GM12875 (cell line): ENCODE results near the gene CALCR.

ENCODE experiments used
- H3K4me3 ChIP-seq: one replicate; pipeline ENCODE4 v1.5.1; 2011; ENCODE audit warnings: low read depth, low read length, control low read depth
- TF ChIP-seq, protein P1 (sequence below): IDR thresholded peaks from 2 replicates; pipeline ENCODE4 v1.5.1; 2011; ENCODE audit warnings: low read depth, mild to moderate bottlenecking, control low read depth, inconsistent platforms, low read length, moderate library complexity, borderline replicate concordance; ENCODE audit not compliant: insufficient read depth

The CALCR gene

DNA sequence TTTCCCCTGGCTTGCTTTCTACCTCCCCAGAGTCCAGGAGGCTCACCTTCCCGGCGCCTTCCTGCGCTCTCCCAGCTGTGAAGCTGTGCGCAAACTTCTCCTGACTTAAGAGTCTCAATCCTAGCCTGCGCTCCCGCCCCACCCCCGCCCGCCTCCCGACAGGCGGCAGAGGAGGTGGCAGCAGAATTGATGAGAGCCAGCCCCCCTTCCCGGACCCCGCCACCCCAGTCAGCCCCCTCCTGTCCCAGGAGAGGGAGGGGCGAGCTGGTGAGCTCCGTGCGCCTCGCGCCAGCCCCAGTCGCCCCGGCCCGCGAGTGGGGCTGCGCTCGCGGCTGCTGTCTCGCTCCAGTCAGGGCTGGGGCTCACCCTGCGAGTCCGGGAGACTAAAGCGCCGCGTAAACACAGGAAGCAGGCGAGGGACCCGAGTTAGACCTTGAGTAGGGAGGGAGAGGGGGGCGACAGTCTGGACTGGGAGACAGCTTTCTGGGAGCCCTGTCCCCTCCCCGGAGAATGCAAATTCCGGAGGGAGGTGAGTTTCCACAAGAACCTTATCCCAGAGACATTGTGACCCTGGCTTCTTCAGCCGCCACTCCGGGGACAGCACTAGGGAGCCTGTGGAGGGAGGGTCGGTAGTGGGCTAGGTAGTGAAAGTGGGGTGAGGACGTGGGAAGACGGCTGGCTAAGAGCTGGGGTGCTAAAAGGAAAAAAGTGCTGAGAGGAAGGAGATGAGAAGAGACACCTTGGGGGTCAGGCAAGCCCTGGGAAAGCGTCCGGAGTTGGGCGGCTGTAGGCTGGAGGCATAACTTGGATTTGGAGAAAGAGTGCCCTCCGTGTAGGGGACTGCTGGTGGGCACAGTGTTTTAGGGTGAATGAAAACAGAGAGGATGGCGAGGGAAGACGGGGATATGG lies at the start of gene CALCR:
CALCR (minus strand) TSS at position 79 of the 909 bp plus-strand sequence. CDS start 87,743 bp downstream, outside the sequence.
- H3K4me3 ChIP-seq, result no peak within 1 kb of the TSS
- TF ChIP-seq, protein P1, sequence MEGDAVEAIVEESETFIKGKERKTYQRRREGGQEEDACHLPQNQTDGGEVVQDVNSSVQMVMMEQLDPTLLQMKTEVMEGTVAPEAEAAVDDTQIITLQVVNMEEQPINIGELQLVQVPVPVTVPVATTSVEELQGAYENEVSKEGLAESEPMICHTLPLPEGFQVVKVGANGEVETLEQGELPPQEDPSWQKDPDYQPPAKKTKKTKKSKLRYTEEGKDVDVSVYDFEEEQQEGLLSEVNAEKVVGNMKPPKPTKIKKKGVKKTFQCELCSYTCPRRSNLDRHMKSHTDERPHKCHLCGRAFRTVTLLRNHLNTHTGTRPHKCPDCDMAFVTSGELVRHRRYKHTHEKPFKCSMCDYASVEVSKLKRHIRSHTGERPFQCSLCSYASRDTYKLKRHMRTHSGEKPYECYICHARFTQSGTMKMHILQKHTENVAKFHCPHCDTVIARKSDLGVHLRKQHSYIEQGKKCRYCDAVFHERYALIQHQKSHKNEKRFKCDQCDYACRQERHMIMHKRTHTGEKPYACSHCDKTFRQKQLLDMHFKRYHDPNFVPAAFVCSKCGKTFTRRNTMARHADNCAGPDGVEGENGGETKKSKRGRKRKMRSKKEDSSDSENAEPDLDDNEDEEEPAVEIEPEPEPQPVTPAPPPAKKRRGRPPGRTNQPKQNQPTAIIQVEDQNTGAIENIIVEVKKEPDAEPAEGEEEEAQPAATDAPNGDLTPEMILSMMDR, result no peak

DNA sequence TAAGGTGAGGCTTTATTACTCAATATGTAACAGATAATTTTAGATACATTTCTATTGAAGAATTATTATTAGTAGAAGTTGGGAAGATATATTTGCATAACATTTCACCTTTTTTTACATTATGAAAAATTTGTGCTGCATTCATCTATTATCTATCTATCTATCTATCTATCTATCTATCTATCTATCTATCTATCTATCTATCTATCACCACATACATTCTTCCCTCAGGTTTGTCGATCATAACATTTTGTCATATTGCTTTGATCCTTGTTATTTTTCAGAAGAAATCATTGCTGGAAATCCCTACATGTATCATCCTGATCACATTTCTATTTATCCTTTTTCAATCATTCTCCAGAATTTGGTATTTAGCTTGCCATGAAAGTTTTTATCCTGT lies 49.3 kb upstream of the CALCR start:
- TF ChIP-seq, protein P1, result no peak
- H3K4me3 ChIP-seq, result no peak overlapping the region

DNA sequence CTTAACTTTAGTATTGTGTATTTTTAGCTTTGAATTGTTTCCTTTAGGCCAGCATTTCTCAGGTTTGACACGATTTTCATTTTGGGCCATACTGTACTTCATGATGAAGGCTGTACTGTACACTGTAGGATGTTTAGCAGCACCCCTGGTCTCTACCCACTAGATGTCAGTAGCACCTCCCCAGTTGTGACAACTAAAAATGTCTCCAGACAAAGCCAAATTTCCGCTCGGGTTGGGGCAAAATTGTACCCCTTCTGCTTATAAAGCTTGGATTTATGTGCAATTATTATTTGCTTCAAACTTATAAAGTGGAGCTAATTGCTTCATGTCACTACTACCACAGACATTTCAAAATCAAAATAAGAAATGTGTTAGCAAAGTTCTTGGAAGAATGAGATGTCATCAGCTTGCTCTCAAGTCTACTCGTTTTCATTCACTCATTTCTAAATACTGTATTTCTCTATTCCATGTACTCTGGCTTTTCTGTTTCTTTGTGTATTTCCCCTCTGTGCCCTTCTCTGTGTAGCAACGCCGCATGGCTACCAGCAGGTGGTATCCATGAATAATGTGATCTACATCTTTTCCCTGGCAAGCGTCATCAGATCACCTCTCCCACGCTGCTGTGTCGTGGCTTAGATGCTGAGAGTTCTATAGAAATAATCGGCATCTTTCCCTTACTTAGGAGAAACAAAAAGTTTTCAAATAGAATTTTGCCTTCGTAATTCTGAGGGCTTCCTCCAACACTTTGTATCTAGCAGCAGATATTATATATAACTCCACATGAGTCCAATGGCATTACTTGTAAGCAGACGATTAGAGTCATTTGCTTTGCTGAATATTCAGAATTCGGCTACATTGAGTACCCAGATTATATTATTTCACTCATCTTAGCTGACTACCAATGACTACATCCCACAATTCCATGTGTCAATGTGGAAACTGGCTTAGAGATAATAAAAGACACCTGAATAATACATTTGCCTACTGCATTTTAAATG lies 47.8 kb upstream of the CALCR start:
- H3K4me3 ChIP-seq, result no peak overlapping the region
- TF ChIP-seq, protein P1, result peak; percentile 40; the same call in 1 of the 2 replicates

DNA sequence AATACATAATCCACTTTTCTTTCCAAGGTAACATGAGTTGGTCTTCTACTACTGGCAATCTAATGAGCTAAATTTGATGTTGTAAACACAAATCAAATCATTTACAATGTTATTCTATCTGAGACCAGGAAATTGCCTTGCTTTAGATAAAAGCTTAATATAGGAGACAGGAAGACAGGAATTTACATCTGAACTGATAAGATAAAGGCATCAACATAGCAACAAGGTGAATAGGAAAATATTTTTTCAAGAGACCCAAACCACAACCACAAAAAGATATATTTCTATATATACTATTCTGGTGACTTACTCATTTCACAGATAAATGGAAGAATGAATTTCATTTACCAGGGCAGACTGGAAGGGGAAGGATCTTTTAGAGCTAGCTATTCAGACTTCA lies 46.3 kb upstream of the CALCR start:
- H3K4me3 ChIP-seq, result no peak overlapping the region
- TF ChIP-seq, protein P1, result no peak

DNA sequence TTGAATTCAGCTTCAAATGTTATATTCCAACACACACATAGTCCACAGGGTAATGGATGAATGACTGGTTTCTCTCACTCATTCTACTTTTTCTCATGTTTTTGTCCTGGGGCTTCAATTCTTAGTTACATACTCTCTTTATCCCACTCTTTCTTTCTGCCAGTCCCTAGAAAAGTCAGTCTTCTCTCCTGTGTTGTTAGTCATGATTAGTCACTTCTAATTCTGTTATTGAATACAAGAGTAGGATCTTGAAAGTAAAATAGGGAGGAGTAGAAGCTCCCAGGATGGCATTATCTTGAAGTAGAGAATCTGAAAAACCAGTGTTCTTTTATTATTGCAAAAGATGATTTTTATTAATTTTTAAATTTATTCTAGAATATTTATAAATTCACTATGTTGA lies 45.5 kb upstream of the CALCR start:
- TF ChIP-seq, protein P1, result no peak
- no peak overlapping the region for H3K4me3 ChIP-seq

DNA sequence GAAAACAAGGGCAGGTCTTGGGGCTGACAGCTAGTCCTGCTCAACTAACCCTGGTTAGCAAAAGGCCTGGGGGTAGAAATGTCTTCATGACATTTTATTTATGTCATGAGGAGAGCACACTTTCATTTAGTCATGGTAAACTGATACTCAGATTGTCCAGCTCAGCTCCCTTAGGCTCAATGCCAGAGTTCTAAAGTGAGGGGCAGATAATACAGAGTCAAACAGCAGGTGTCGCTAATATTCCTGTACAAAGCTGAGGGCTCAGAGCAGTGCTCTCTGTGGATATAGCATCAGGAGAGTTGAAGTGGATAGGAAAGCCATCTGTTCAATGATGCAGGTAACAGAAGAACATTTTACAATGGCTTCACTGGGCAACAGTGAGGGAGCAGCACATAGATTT lies 26.8 kb upstream of the CALCR start:
- TF ChIP-seq, protein P1, result no peak
- no peak overlapping the region for H3K4me3 ChIP-seq

DNA sequence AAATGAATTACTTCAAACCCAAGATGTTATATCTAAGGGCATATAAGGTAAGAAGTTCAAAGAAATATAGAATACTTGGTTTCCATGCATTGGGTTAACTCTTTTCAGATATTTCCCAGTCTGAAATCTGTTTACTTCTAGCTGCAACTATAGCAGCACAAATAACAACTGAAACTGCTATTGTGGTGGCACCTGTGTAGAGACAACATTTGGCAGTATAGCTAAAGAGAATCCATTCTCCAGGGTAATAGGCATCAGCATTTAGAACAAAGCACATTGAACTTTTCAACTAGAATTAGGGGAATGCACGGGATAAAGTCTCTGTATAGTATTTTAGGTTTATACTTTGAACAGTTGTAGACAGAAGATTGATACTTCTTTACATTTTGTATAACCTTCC lies 19.7 kb upstream of the CALCR start:
- TF ChIP-seq, protein P1, result no peak
- H3K4me3 ChIP-seq, result no peak overlapping the region
